Right lobe of liver (tissue), 4 donors: Measurements from ENCODE around the gene RCOR1.

Source experiments
- CTCF ChIP-seq, 4 donors: fragments of 200-600 bp in 3 of 4; fragments of 450-650 bp in 1 of 4; IDR thresholded peaks; one replicate each; pipeline versions ENCODE4 v1.5.1 to v1.8.0; 2016 to 2022; ENCODE audit warnings: antibody characterized with exemption in 4 of 4, mild to moderate bottlenecking in 2 of 4
- POLR2A ChIP-seq: fragments of 450-650 bp; IDR thresholded peaks from one replicate; pipeline ENCODE4 v1.6.1; 2017; ENCODE audit warnings: antibody characterized with exemption, mild to moderate bottlenecking
- donor health status: DM: no; HTN: no; CAD: no.
- donor health status: DM: no; HTN: no; CAD: no.
- donor health status: DM: no; HTN: yes; CAD: no.

- TF ChIP-seq CTCF (IDR thresholded peaks at IDR 0.05) (no peak), POLR2A (no peak)
Measured at GRCh38 chr14:102731101-102731870, 138.8 kb downstream of the RCOR1 start.
